Measurements from ENCODE around the gene PARD3B. TPM values are rescaled to one million over a fixed set of nuclear protein-coding genes. Genes with fewer than 3 reads are reported as not detected.

PARD3B gene
- total and polyA plus RNA-seq, 2 of the 8 experiments (the other 6 are each of a cell fraction or from before 2014, with no cell fraction given): 1.2 to 5.7 TPM

GRCh38 chr2:204898928-204899640 lies 353.8 kb downstream of the PARD3B start (continued):
- TF ChIP-seq, protein P1, sequence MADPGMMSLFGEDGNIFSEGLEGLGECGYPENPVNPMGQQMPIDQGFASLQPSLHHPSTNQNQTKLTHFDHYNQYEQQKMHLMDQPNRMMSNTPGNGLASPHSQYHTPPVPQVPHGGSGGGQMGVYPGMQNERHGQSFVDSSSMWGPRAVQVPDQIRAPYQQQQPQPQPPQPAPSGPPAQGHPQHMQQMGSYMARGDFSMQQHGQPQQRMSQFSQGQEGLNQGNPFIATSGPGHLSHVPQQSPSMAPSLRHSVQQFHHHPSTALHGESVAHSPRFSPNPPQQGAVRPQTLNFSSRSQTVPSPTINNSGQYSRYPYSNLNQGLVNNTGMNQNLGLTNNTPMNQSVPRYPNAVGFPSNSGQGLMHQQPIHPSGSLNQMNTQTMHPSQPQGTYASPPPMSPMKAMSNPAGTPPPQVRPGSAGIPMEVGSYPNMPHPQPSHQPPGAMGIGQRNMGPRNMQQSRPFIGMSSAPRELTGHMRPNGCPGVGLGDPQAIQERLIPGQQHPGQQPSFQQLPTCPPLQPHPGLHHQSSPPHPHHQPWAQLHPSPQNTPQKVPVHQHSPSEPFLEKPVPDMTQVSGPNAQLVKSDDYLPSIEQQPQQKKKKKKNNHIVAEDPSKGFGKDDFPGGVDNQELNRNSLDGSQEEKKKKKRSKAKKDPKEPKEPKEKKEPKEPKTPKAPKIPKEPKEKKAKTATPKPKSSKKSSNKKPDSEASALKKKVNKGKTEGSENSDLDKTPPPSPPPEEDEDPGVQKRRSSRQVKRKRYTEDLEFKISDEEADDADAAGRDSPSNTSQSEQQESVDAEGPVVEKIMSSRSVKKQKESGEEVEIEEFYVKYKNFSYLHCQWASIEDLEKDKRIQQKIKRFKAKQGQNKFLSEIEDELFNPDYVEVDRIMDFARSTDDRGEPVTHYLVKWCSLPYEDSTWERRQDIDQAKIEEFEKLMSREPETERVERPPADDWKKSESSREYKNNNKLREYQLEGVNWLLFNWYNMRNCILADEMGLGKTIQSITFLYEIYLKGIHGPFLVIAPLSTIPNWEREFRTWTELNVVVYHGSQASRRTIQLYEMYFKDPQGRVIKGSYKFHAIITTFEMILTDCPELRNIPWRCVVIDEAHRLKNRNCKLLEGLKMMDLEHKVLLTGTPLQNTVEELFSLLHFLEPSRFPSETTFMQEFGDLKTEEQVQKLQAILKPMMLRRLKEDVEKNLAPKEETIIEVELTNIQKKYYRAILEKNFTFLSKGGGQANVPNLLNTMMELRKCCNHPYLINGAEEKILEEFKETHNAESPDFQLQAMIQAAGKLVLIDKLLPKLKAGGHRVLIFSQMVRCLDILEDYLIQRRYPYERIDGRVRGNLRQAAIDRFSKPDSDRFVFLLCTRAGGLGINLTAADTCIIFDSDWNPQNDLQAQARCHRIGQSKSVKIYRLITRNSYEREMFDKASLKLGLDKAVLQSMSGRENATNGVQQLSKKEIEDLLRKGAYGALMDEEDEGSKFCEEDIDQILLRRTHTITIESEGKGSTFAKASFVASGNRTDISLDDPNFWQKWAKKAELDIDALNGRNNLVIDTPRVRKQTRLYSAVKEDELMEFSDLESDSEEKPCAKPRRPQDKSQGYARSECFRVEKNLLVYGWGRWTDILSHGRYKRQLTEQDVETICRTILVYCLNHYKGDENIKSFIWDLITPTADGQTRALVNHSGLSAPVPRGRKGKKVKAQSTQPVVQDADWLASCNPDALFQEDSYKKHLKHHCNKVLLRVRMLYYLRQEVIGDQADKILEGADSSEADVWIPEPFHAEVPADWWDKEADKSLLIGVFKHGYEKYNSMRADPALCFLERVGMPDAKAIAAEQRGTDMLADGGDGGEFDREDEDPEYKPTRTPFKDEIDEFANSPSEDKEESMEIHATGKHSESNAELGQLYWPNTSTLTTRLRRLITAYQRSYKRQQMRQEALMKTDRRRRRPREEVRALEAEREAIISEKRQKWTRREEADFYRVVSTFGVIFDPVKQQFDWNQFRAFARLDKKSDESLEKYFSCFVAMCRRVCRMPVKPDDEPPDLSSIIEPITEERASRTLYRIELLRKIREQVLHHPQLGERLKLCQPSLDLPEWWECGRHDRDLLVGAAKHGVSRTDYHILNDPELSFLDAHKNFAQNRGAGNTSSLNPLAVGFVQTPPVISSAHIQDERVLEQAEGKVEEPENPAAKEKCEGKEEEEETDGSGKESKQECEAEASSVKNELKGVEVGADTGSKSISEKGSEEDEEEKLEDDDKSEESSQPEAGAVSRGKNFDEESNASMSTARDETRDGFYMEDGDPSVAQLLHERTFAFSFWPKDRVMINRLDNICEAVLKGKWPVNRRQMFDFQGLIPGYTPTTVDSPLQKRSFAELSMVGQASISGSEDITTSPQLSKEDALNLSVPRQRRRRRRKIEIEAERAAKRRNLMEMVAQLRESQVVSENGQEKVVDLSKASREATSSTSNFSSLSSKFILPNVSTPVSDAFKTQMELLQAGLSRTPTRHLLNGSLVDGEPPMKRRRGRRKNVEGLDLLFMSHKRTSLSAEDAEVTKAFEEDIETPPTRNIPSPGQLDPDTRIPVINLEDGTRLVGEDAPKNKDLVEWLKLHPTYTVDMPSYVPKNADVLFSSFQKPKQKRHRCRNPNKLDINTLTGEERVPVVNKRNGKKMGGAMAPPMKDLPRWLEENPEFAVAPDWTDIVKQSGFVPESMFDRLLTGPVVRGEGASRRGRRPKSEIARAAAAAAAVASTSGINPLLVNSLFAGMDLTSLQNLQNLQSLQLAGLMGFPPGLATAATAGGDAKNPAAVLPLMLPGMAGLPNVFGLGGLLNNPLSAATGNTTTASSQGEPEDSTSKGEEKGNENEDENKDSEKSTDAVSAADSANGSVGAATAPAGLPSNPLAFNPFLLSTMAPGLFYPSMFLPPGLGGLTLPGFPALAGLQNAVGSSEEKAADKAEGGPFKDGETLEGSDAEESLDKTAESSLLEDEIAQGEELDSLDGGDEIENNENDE (IDR thresholded peaks at IDR 0.05; ENCODE audit: insufficient replicate concordance, low read length): no peak
- TF ChIP-seq MAFK (IDR thresholded peaks at IDR 0.05; ENCODE audit: low read depth, low read length) (no peak), RNF2 (IDR thresholded peaks at IDR 0.05; ENCODE audit: borderline replicate concordance, low read depth, low read length, missing control alignments, poor library complexity, severe bottlenecking) (no peak)

All from H1 (cell line).